ENCODE results near the gene ACTR3C.

ACTR3C gene

DNA sequence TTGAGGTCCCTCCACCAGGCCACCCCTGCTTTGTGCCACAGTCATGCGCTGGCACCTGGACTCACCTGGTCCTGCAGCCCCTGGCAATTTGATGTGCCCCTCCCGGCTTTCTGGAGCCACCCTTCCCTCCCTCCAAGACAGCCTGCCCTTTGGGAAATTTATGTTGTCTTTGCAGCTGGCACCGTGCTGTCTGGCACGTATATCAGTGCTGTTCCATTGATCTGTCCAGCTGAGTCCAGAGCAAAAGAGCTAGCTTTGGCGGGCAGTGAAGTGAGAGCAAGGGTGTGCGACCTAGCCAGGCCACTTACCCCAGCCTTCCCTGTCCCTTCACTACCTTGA, 12.4 kb upstream of the ACTR3C start:
- H3K4me3 ChIP-seq (ENCODE audit: insufficient read depth, low read depth, low read length) = no peak overlapping the region
- WGBS, 2 experiments = 90 to 94% methylated on average over 6 of the region's 6 CpGs
- H3K4me1 ChIP-seq (ENCODE audit: control insufficient read depth, insufficient read depth, low read length) = peaks cover 18% of the 10 kb centered on the region
- peaks cover 2% of the 10 kb centered on the region for H3K36me3 ChIP-seq (ENCODE audit: control insufficient read depth, insufficient read depth, low read length)
- H3K27ac ChIP-seq (ENCODE audit: insufficient read depth, low read depth, low read length, poor library complexity, severe bottlenecking) = no peak overlapping the region
- H3K9me3 ChIP-seq (ENCODE audit: control insufficient read depth, low read length) = no peaks in the 10 kb centered on the region
- H3K27me3 ChIP-seq (ENCODE audit: control insufficient read depth, insufficient read depth, low read length, poor library complexity, severe bottlenecking) = peaks cover 11% of the 10 kb centered on the region

DNA sequence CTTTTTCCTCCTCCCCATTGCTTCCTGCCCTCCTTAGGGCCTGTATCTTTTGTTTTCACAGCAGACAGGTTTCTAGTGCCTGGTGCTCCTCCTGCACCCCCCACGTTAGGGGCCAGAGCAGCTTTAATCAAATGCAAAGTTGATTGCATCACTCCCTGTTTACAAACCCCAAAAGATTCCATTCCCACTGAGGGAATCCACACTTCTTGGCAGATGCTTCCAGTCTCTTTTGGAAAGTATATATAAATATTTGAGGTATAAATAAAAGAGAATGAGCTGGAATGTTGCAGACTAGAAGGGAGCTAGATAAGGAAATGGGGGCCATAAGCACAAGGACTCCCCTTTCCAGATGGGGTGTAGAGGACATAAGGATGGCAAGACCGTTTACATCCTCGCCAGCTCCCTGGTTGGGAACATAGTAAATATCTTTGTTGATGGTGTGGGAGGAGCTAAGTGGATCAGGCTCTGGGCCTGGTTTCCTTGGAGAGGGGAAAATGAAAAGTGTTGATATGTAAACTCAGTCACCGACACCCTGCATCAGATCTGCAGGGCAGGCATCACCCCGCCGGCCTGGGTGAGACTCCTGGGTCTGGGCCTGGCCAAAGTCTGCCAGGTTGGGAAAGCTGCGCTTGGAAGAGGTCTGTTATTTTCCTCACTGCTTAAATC, 11.9 kb upstream of the ACTR3C start:
- Histone ChIP-seq H3K27ac (ENCODE audit: insufficient read depth, low read depth, low read length, poor library complexity, severe bottlenecking) (no peak overlapping the region), H3K9me3 (ENCODE audit: control insufficient read depth, low read length) (no peaks in the 10 kb centered on the region), H3K4me1 (ENCODE audit: control insufficient read depth, insufficient read depth, low read length) (peaks cover 14% of the 10 kb centered on the region), H3K36me3 (ENCODE audit: control insufficient read depth, insufficient read depth, low read length) (peaks cover 5% of the 10 kb centered on the region), H3K4me3 (ENCODE audit: insufficient read depth, low read depth, low read length) (no peak overlapping the region), H3K27me3 (ENCODE audit: control insufficient read depth, insufficient read depth, low read length, poor library complexity, severe bottlenecking) (peaks cover 6% of the 10 kb centered on the region)
- WGBS, 2 experiments = 59 to 66% methylated on average over 7 of the region's 7 CpGs

DNA sequence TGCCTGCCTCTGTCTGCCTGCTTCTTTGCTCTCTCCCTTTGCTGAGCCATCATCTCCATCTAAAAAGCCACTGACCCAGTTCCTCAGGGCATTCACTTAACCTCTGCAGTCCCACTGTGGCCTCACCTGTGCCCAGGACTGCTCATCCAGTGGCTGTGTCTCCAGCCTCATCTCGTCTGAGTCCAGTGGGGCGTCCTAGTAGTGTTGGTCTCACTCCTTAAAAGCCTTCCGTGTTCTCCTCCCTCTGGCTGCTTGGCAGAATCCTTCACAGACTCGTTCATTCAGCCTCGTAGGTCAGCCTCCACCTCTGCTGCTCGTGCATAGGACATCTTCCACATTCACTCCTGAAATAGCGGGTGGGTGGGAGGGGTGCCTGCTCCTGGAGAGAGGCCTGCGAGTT, 10.8 kb upstream of the ACTR3C start:
- H3K9me3 ChIP-seq (ENCODE audit: control insufficient read depth, low read length) = no peaks in the 10 kb centered on the region
- H3K4me1 ChIP-seq (ENCODE audit: control insufficient read depth, insufficient read depth, low read length) = peaks cover 6% of the 10 kb centered on the region
- WGBS, 2 experiments = 93 to 96% methylated on average over 8 of the region's 8 CpGs
- H3K36me3 ChIP-seq (ENCODE audit: control insufficient read depth, insufficient read depth, low read length) = peaks cover 5% of the 10 kb centered on the region
- no peak overlapping the region for H3K27ac ChIP-seq (ENCODE audit: insufficient read depth, low read depth, low read length, poor library complexity, severe bottlenecking)
- no peak overlapping the region for H3K4me3 ChIP-seq (ENCODE audit: insufficient read depth, low read depth, low read length)
- H3K27me3 ChIP-seq (ENCODE audit: control insufficient read depth, insufficient read depth, low read length, poor library complexity, severe bottlenecking) = no peaks in the 10 kb centered on the region

DNA sequence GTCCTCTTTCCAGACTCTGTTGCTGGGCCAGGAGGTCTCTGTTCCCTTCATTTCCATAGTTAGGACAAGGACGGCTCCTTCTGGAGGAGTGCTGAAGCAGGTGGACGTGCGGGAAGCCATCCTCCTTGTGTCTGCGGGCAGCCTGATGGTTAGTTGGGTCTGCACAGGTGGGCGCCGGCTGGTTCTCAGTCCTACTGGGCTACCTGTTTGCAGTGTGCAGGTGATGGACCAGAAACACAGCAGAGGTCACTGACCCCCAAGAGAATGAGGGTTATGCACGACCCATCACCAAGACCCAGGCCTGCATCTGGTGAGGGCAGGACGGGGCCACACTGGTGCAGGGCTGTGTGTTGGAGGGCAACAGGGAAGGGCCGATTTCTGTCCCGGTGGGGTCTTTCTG, 10.3 kb upstream of the ACTR3C start:
- H3K27ac ChIP-seq (ENCODE audit: insufficient read depth, low read depth, low read length, poor library complexity, severe bottlenecking) = no peak overlapping the region
- WGBS, 2 experiments = 88 to 91% methylated on average over 10 of the region's 10 CpGs
- peaks cover 10% of the 10 kb centered on the region for H3K36me3 ChIP-seq (ENCODE audit: control insufficient read depth, insufficient read depth, low read length)
- H3K27me3 ChIP-seq (ENCODE audit: control insufficient read depth, insufficient read depth, low read length, poor library complexity, severe bottlenecking) = no peaks in the 10 kb centered on the region
- peaks cover 6% of the 10 kb centered on the region for H3K4me1 ChIP-seq (ENCODE audit: control insufficient read depth, insufficient read depth, low read length)
- no peak overlapping the region for H3K4me3 ChIP-seq (ENCODE audit: insufficient read depth, low read depth, low read length)
- H3K9me3 ChIP-seq (ENCODE audit: control insufficient read depth, low read length) = no peaks in the 10 kb centered on the region

DNA sequence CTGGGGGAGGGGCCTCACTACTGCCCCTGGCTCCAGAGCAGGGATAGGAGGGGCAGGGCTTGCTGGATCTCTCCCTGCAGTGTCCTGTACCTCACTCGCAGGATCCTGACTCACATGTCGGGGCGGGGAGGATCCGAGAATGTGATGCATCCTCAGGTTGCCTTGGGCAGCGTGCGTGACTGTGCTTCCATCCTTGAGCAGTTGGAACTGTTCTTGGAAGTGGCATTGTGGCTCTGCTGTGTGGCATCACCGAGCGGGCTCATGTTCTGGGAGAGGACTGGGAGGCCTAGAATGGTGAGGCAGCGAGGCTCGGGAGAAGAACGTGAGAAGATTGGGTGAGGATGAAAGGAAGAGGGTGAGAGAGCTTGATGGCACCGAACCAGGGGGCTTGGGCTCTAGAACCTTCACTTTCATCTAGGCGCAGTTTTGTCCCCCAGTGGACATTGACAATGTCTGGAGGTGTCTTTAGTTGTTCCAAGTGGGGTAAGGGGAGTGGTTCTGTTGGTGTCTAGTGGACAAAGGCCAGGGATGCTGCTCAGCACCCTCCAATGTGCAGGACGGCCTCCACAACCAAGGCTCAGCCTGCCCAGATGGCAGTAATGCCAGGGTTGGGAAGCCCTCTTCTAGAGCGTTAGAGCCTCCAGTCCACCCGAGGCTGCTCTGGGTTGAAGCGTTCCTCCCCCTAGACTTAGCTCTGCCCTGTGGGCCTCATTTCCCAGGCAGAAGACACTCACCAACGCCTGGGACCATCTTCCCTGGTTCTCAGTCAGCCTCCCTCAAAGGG, 9.7 kb upstream of the ACTR3C start:
- Histone ChIP-seq H3K36me3 (ENCODE audit: control insufficient read depth, insufficient read depth, low read length) (peaks cover 15% of the 10 kb centered on the region), H3K27ac (ENCODE audit: insufficient read depth, low read depth, low read length, poor library complexity, severe bottlenecking) (no peak overlapping the region), H3K4me1 (ENCODE audit: control insufficient read depth, insufficient read depth, low read length) (peaks cover under 1% of the 10 kb centered on the region), H3K4me3 (ENCODE audit: insufficient read depth, low read depth, low read length) (no peak overlapping the region), H3K27me3 (ENCODE audit: control insufficient read depth, insufficient read depth, low read length, poor library complexity, severe bottlenecking) (no peaks in the 10 kb centered on the region), H3K9me3 (ENCODE audit: control insufficient read depth, low read length) (no peaks in the 10 kb centered on the region)
- 95% methylated on average over 18 of the region's 18 CpGs for WGBS, 2 experiments

DNA sequence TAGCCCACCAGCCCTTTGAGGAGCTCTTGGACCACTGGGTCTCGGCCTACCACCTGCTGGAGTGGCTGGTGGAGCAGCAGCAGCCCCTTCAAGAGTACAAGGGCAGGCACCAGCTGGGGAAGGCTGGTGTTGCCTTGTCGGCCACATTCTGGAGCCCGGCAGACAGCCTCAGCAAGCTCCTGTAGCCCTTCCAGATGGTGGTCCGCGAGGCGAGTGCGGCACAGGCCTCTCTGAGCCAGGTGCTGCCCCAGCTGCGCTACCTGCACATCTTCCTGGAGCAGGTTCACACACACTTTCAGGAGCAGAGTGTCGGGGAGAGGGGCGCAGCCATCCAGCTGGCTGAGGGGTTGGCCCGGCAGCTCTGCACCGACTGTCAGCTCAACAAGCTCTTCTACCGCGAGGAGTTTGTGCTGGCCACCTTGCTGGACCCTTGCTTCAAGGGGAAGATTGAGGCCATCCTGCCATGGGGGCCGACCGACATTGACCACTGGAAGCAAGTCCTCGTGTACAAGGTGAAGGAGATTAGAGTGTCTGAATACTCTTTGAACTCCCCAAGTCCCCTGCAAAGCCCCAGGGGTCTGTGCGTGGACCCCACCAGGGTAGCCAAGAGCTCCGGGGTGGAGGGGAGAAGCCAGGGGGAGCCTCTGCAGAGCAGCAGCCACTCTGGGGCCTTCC, 7.0 kb upstream of the ACTR3C start:
- H3K4me1 ChIP-seq (ENCODE audit: control insufficient read depth, insufficient read depth, low read length) = no peaks in the 10 kb centered on the region
- peaks cover 32% of the 10 kb centered on the region for H3K36me3 ChIP-seq (ENCODE audit: control insufficient read depth, insufficient read depth, low read length)
- WGBS, 2 experiments = 94% methylated on average over 19 of the region's 19 CpGs
- H3K27ac ChIP-seq (ENCODE audit: insufficient read depth, low read depth, low read length, poor library complexity, severe bottlenecking) = no peak overlapping the region
- no peak overlapping the region for H3K4me3 ChIP-seq (ENCODE audit: insufficient read depth, low read depth, low read length)
- H3K9me3 ChIP-seq (ENCODE audit: control insufficient read depth, low read length) = no peaks in the 10 kb centered on the region
- H3K27me3 ChIP-seq (ENCODE audit: control insufficient read depth, insufficient read depth, low read length, poor library complexity, severe bottlenecking) = no peaks in the 10 kb centered on the region

DNA sequence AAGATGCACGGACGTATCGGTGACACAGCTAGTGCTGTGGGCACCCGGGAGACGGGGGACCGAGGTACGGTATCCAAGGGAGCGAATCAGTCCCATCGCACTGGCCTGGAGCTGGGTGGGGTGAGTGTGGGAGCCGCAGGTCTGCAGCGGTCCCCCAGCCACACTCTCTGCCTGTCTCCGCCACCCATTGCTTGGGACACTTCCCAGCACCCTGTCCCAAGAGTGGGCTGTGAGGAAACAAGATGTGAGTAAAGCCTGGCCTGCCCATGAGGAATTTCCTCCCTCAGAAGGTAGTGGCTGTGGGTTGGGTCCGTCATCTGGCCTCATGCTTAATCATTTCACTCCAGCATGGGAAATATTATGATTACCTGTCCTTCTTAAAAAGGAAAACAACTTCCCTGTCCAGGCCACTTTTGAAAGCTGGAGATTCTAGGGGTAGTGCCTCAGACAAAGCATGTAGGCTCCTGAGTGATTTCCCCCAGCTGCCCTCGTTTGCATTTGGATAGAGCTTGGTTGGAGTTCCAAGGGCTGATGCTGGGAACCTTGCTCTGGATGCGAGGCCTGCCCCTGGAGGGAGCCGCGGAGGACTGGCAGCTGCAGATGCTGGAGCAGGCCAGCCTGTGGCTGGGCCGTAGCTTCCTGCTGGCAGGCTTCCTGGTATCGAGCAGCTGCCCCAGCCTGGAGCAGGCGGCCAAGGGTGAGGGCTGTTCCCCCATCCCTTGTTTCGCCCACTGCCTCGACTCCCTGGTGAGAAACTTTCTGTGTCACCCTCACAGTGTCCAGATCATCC, 6.2 kb upstream of the ACTR3C start:
- Histone ChIP-seq H3K4me3 (ENCODE audit: insufficient read depth, low read depth, low read length) (no peak overlapping the region), H3K27ac (ENCODE audit: insufficient read depth, low read depth, low read length, poor library complexity, severe bottlenecking) (peak overlapping the region; percentile 16), H3K9me3 (ENCODE audit: control insufficient read depth, low read length) (no peaks in the 10 kb centered on the region), H3K36me3 (ENCODE audit: control insufficient read depth, insufficient read depth, low read length) (peaks cover 32% of the 10 kb centered on the region), H3K27me3 (ENCODE audit: control insufficient read depth, insufficient read depth, low read length, poor library complexity, severe bottlenecking) (no peaks in the 10 kb centered on the region), H3K4me1 (ENCODE audit: control insufficient read depth, insufficient read depth, low read length) (peaks cover 8% of the 10 kb centered on the region)
- WGBS, 2 experiments = 59 to 61% methylated on average over 22 of the region's 22 CpGs

DNA sequence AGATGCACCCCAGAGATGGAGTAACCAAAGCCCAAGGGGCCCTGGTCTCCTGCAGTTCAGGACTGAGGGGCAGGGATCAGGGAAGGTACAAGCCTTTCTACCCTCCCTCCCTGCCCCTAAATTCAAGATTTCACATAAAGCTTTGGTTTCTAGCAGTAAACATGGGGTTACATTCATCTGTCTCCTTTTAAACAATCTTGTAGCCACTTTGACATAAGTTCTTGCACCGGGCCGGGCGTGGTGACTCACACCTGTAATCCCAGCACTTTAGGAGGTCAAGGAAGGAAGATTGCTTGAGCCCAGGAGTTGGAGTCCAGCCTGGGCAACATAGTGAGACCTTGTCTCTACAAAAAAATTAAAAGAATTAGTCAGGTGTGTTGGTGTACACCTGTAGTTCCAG, 4.0 kb upstream of the ACTR3C start:
- peaks cover 13% of the 10 kb centered on the region for H3K4me1 ChIP-seq (ENCODE audit: control insufficient read depth, insufficient read depth, low read length)
- H3K9me3 ChIP-seq (ENCODE audit: control insufficient read depth, low read length) = no peaks in the 10 kb centered on the region
- no peak overlapping the region for H3K4me3 ChIP-seq (ENCODE audit: insufficient read depth, low read depth, low read length)
- H3K27ac ChIP-seq (ENCODE audit: insufficient read depth, low read depth, low read length, poor library complexity, severe bottlenecking) = no peak overlapping the region
- peaks cover 32% of the 10 kb centered on the region for H3K36me3 ChIP-seq (ENCODE audit: control insufficient read depth, insufficient read depth, low read length)
- 93 to 96% methylated on average over 3 of the region's 3 CpGs for WGBS, 2 experiments
- H3K27me3 ChIP-seq (ENCODE audit: control insufficient read depth, insufficient read depth, low read length, poor library complexity, severe bottlenecking) = no peaks in the 10 kb centered on the region

DNA sequence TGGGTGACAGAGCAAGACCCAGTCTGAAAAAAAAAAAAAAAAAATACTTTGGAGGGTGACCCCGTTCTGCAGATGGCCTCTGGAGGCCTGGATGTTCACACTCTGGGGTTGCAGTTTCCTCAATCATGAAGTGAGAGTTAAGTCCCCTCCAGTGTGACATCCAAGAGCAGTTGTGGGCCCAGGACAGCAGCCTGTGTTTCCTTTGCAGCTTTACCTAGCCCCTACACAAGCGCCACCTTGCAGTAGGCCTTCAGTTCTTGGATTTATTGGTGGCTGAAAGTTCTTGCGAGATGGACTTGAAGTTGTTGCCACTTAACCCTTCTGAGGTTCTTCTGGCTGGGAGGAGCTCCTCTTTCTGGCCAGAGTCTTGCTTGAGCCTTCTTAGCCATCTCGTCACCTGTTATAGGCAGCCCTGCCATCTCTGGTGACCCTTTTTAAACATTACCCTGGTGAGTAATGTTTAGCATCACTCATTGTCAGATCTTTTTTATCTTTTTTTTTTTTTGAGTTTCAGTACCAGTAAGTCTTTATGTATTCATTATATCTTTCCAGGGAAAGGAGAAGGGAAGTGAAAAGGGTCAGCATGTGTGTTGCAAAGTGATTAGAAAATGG, 3.4 kb upstream of the ACTR3C start:
- Histone ChIP-seq H3K9me3 (ENCODE audit: control insufficient read depth, low read length) (no peaks in the 10 kb centered on the region), H3K4me1 (ENCODE audit: control insufficient read depth, insufficient read depth, low read length) (peaks cover 13% of the 10 kb centered on the region), H3K36me3 (ENCODE audit: control insufficient read depth, insufficient read depth, low read length) (peaks cover 32% of the 10 kb centered on the region), H3K4me3 (ENCODE audit: insufficient read depth, low read depth, low read length) (no peak overlapping the region), H3K27ac (ENCODE audit: insufficient read depth, low read depth, low read length, poor library complexity, severe bottlenecking) (no peak overlapping the region), H3K27me3 (ENCODE audit: control insufficient read depth, insufficient read depth, low read length, poor library complexity, severe bottlenecking) (no peaks in the 10 kb centered on the region)
- 92 to 96% methylated on average over 4 of the region's 4 CpGs for WGBS, 2 experiments
